HepG2 (cell line): ENCODE measurements around the gene NRL. TPM values are rescaled to one million over a fixed set of nuclear protein-coding genes. Genes with fewer than 3 reads are reported as not detected.

ENCODE experiments used
- ATF1 ChIP-seq: IDR thresholded peaks from 2 replicates; pipeline ENCODE4 v1.6.1; 2016; ENCODE audit warnings: mild to moderate bottlenecking, control low read depth
- CSRNP2 ChIP-seq: sonication (generic); formaldehyde crosslinking; conservative IDR thresholded peaks from 2 replicates; pipeline ENCODE4 v1.8.0; 2022; ENCODE audit warnings: low read depth, missing genetic modification reagents
- DBP ChIP-seq: sonication (generic); formaldehyde crosslinking; IDR thresholded peaks from 2 replicates; pipeline ENCODE4 v1.4.0; 2020; ENCODE audit warnings: missing genetic modification reagents; ENCODE audit errors: not compliant biosample characterization
- IRF2 ChIP-seq: IDR thresholded peaks from 2 replicates; pipeline ENCODE4 v1.6.1; 2018; ENCODE audit warnings: missing genetic modification reagents, missing compliant biosample characterization
- JDP2 ChIP-seq: sonication (generic); formaldehyde crosslinking; IDR thresholded peaks from 2 replicates; pipeline ENCODE4 v1.8.1; 2022; ENCODE audit warnings: missing genetic modification reagents, borderline replicate concordance
- MED1 ChIP-seq: sonication (generic); formaldehyde crosslinking; IDR thresholded peaks from 2 replicates; pipeline ENCODE4 v1.4.0; 2020; ENCODE audit warnings: missing genetic modification reagents
- MEIS2 ChIP-seq: sonication (generic); formaldehyde crosslinking; IDR thresholded peaks from 2 replicates; pipeline ENCODE4 v1.9.0; 2021; ENCODE audit warnings: mild to moderate bottlenecking, missing genetic modification reagents
- NFE2L2 ChIP-seq: fragments of 150-350 bp; IDR thresholded peaks from 2 replicates; pipeline ENCODE4 v1.6.1; 2014; ENCODE audit warnings: low read length
- RARA ChIP-seq: IDR thresholded peaks from 2 replicates; pipeline ENCODE4 v1.6.1; 2016; ENCODE audit warnings: missing genetic modification reagents, missing compliant biosample characterization
- RXRB ChIP-seq: IDR thresholded peaks from 2 replicates; pipeline ENCODE4 v1.6.1; 2016; ENCODE audit warnings: borderline replicate concordance, missing genetic modification reagents, missing compliant biosample characterization
- SMARCE1 ChIP-seq: fragments of 450-650 bp; IDR thresholded peaks from 2 replicates; pipeline ENCODE4 v1.6.1; 2017; ENCODE audit warnings: borderline replicate concordance
- SNAPC2 ChIP-seq: sonication (generic); formaldehyde crosslinking; IDR thresholded peaks from 2 replicates; pipeline ENCODE4 v1.8.1; 2022; ENCODE audit warnings: mild to moderate bottlenecking, missing genetic modification reagents
- TBL1XR1 ChIP-seq: fragments of 150-350 bp; IDR thresholded peaks from 2 replicates; pipeline ENCODE4 v1.6.1; 2014; ENCODE audit warnings: borderline replicate concordance, low read length; ENCODE audit not compliant: partially characterized antibody
- TEAD3 ChIP-seq: optimal IDR thresholded peaks from 2 replicates; pipeline ENCODE3; 2016; ENCODE audit warnings: borderline replicate concordance
- TSC22D2 ChIP-seq: sonication (generic); formaldehyde crosslinking; IDR thresholded peaks from 2 replicates; pipeline ENCODE4 v1.5.1; 2020; ENCODE audit warnings: missing genetic modification reagents, mild to moderate bottlenecking, borderline replicate concordance
- ZBTB49 ChIP-seq: sonication (generic); formaldehyde crosslinking; IDR thresholded peaks from 2 replicates; pipeline ENCODE4 v1.4.0; 2020; ENCODE audit warnings: missing genetic modification reagents, borderline replicate concordance
- ZFX ChIP-seq: sonication (generic); formaldehyde crosslinking; IDR thresholded peaks from 2 replicates; pipeline ENCODE4 v1.4.0; 2020; ENCODE audit warnings: mild to moderate bottlenecking, low read depth, missing genetic modification reagents, moderate library complexity
- ZNF224 ChIP-seq: sonication (generic); formaldehyde crosslinking; IDR thresholded peaks from 2 replicates; pipeline ENCODE4 v1.5.0; 2020; ENCODE audit warnings: mild to moderate bottlenecking, missing genetic modification reagents
- ZNF605 ChIP-seq: sonication (generic); formaldehyde crosslinking; IDR thresholded peaks from 2 replicates; pipeline ENCODE4 v1.8.0; 2022; ENCODE audit warnings: mild to moderate bottlenecking, missing genetic modification reagents
- ZNF703 ChIP-seq: sonication (generic); formaldehyde crosslinking; IDR thresholded peaks from 2 replicates; pipeline ENCODE4 v1.5.1; 2020; ENCODE audit warnings: missing genetic modification reagents, mild to moderate bottlenecking, moderate library complexity, borderline replicate concordance
- ZNF784 ChIP-seq: sonication (generic); formaldehyde crosslinking; IDR thresholded peaks from 2 replicates; pipeline ENCODE4 v1.5.1; 2020; ENCODE audit warnings: missing genetic modification reagents, mild to moderate bottlenecking, borderline replicate concordance
- ZSCAN29 ChIP-seq: sonication (generic); formaldehyde crosslinking; conservative IDR thresholded peaks from 2 replicates; pipeline ENCODE4 v1.4.0; 2020; ENCODE audit warnings: mild to moderate bottlenecking, missing genetic modification reagents
- polyA plus RNA-seq, 8 experiments: library from polyadenylated mRNA; depleted of rRNA in 3 of 8; stranded (reverse) in 7 of 8; unstranded in 1 of 8; fragments of >200 nt; fragmentation: Illumina TruSeq in 4 of 8; extraction: Trizol in 4 of 8; gene quantifications; 2 replicates each; pipeline versions ENCODE4 v1.2.1 to v1.2.3, GENCODE V29; 2011 to 2016; ENCODE audit warnings: low read depth in 4 of 8, missing spikeins in 1 of 8, mixed read lengths in 1 of 8; ENCODE audit not compliant: insufficient read depth in 1 of 8
- total RNA-seq, 5 experiments: library from RNA; depleted of rRNA; stranded (reverse); fragments of >200 nt; fragmentation: Illumina TruSeq; extraction: Trizol; gene quantifications; 2 replicates each; pipeline ENCODE4 v1.2.3, GENCODE V29; 2016; ENCODE audit warnings: low read depth in 1 of 5
- TF ChIP-seq, protein P1 (sequence below): sonication (generic); formaldehyde crosslinking; IDR thresholded peaks from 2 replicates; pipeline ENCODE4 v1.4.0; 2020; ENCODE audit warnings: missing genetic modification reagents
- TF ChIP-seq, protein P2 (sequence below): sonication (generic); formaldehyde crosslinking; IDR thresholded peaks from 2 replicates; pipeline ENCODE4 v1.8.1; 2022; ENCODE audit warnings: mild to moderate bottlenecking, missing genetic modification reagents

NRL gene
- total and polyA plus RNA-seq, 2 of the 13 experiments (the other 11 are each of a cell fraction or from before 2014, with no cell fraction given), result 2.5 to 4.7 TPM

GRCh38 chr14:24032727-24033418, 81.9 kb downstream of the NRL start (continued):
- TF ChIP-seq ZNF703 (CRISPR knock-in tag), result no peak
- peak; percentile 66 for TF ChIP-seq MED1
- peak; percentile 99 for TF ChIP-seq NFE2L2
- TF ChIP-seq TSC22D2, result no peak
- no peak for TF ChIP-seq ZFX (CRISPR knock-in tag)
- TF ChIP-seq SMARCE1, result no peak
- no peak for TF ChIP-seq ZNF224
- no peak for TF ChIP-seq ZBTB49 (CRISPR knock-in tag)
- TF ChIP-seq ZNF784, result no peak
- TF ChIP-seq RXRB (CRISPR knock-in tag), result peak; percentile 81
- TF ChIP-seq CSRNP2 (CRISPR knock-in tag), result no peak
- no peak for TF ChIP-seq ATF1 (CRISPR knock-in tag)
- TF ChIP-seq TBL1XR1, result no peak
- peak; percentile 35; the same call in 1 of the 2 replicates for TF ChIP-seq ZNF605 (CRISPR knock-in tag)
- peak; percentile 77; the same call in 1 of the 2 replicates for TF ChIP-seq MEIS2
- no peak for TF ChIP-seq SNAPC2
- TF ChIP-seq, protein P1, sequence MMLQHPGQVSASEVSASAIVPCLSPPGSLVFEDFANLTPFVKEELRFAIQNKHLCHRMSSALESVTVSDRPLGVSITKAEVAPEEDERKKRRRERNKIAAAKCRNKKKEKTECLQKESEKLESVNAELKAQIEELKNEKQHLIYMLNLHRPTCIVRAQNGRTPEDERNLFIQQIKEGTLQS (CRISPR knock-in tag), result peak; percentile 88
- 0 out of 2 replicates have a peak, but pooled peaks have one; percentile 74 for TF ChIP-seq IRF2 (CRISPR knock-in tag)
- peak; percentile 75 for TF ChIP-seq RARA
- TF ChIP-seq DBP, result no peak
- peak; percentile 93 for TF ChIP-seq TEAD3 (CRISPR knock-in tag)
- no peak for TF ChIP-seq JDP2 (CRISPR knock-in tag)
- TF ChIP-seq, protein P2, sequence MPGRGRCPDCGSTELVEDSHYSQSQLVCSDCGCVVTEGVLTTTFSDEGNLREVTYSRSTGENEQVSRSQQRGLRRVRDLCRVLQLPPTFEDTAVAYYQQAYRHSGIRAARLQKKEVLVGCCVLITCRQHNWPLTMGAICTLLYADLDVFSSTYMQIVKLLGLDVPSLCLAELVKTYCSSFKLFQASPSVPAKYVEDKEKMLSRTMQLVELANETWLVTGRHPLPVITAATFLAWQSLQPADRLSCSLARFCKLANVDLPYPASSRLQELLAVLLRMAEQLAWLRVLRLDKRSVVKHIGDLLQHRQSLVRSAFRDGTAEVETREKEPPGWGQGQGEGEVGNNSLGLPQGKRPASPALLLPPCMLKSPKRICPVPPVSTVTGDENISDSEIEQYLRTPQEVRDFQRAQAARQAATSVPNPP (CRISPR knock-in tag), result no peak
- TF ChIP-seq ZSCAN29, result no peak
